Thyroid gland (tissue), 4 donors: Measurements from ENCODE around the gene NRXN2.

Experiments used
- POLR2A ChIP-seq, 2 donors: fragments of 450-650 bp; IDR thresholded peaks; one replicate each; pipeline ENCODE4 v1.6.1; 2017; ENCODE audit warnings: antibody characterized with exemption in 2 of 2, mild to moderate bottlenecking in 2 of 2, moderate library complexity in 1 of 2
- TF ChIP-seq, protein P1 (sequence below), 6 experiments: fragments of 200-600 bp in 3 of 6; fragments of 450-650 bp in 3 of 6; sonication (generic) in 3 of 6; IDR thresholded peaks; one replicate each; pipeline ENCODE4 v1.5.1; 2016 to 2019; ENCODE audit warnings: antibody characterized with exemption in 6 of 6, mild to moderate bottlenecking in 2 of 6, inconsistent platforms in 1 of 6, moderate library complexity in 1 of 6

DNA sequence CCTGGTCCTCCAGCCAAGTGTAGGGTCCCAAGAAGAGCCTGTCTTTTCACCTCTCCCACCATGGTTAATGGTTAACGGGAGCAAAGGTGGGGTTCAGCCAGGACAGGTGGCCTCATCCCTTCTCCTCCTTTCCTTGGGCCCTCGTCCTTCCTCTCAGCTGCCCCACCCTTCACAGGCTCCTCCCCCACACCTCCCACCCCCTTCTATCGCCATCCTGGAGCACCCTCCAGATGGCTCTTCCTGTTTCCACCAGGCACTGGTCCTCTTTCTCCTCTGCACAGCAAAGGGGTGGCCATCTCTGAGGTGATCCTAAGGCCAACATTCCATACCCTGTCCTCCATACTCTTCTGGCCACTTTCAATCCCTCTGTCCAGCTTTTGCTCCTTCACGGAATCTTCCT, 83.1 kb downstream of the NRXN2 start:
- TF ChIP-seq, protein P1, sequence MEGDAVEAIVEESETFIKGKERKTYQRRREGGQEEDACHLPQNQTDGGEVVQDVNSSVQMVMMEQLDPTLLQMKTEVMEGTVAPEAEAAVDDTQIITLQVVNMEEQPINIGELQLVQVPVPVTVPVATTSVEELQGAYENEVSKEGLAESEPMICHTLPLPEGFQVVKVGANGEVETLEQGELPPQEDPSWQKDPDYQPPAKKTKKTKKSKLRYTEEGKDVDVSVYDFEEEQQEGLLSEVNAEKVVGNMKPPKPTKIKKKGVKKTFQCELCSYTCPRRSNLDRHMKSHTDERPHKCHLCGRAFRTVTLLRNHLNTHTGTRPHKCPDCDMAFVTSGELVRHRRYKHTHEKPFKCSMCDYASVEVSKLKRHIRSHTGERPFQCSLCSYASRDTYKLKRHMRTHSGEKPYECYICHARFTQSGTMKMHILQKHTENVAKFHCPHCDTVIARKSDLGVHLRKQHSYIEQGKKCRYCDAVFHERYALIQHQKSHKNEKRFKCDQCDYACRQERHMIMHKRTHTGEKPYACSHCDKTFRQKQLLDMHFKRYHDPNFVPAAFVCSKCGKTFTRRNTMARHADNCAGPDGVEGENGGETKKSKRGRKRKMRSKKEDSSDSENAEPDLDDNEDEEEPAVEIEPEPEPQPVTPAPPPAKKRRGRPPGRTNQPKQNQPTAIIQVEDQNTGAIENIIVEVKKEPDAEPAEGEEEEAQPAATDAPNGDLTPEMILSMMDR (IDR thresholded peaks at IDR 0.05), result no peak
- TF ChIP-seq POLR2A (IDR thresholded peaks at IDR 0.05), result no peak
